ENCODE measurements around the gene CDH13.

CDH13 gene

DNA sequence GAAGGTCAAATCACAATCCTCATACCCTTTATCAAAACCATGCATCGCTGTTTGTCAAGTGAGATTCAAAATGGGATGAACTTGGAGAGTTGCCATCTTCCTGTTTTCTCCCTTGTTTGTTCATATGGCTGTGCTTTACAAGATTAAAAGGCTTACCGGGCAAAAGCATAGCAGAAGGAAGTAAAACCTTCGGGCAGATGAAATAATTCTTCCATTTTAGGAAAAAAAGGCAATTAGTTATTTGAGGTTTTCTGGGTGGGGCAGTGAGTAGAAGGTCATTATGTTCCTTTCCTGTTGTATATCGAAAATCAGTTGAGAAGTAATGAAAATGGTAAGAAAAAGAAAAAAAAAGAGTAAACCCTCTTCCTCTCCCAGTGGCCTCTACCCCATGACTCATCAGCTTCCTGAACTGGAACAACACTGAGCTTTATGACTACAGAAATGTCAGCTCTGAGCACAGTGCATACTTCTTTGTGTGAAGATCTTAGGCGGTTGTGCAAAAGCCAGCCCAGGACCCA lies 369.2 kb downstream of the CDH13 start:
- Histone ChIP-seq H3K27me3 (ENCODE audit: insufficient read depth, poor library complexity, severe bottlenecking) (no peaks in the 10 kb centered on the region), H3K27ac (replicated peaks) (no peak overlapping the region), H3K4me3 (replicated peaks; ENCODE audit: insufficient read depth, low read length) (no peak overlapping the region)
- TF ChIP-seq, protein P1, sequence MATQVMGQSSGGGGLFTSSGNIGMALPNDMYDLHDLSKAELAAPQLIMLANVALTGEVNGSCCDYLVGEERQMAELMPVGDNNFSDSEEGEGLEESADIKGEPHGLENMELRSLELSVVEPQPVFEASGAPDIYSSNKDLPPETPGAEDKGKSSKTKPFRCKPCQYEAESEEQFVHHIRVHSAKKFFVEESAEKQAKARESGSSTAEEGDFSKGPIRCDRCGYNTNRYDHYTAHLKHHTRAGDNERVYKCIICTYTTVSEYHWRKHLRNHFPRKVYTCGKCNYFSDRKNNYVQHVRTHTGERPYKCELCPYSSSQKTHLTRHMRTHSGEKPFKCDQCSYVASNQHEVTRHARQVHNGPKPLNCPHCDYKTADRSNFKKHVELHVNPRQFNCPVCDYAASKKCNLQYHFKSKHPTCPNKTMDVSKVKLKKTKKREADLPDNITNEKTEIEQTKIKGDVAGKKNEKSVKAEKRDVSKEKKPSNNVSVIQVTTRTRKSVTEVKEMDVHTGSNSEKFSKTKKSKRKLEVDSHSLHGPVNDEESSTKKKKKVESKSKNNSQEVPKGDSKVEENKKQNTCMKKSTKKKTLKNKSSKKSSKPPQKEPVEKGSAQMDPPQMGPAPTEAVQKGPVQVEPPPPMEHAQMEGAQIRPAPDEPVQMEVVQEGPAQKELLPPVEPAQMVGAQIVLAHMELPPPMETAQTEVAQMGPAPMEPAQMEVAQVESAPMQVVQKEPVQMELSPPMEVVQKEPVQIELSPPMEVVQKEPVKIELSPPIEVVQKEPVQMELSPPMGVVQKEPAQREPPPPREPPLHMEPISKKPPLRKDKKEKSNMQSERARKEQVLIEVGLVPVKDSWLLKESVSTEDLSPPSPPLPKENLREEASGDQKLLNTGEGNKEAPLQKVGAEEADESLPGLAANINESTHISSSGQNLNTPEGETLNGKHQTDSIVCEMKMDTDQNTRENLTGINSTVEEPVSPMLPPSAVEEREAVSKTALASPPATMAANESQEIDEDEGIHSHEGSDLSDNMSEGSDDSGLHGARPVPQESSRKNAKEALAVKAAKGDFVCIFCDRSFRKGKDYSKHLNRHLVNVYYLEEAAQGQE (IDR thresholded peaks at IDR 0.05; ENCODE audit: insufficient replicate concordance, low read depth), result no peak
- TF ChIP-seq POLR2AphosphoS5 (IDR thresholded peaks at IDR 0.05; ENCODE audit: low read depth) (no peak), SPI1 (IDR thresholded peaks at IDR 0.05; ENCODE audit: borderline replicate concordance, low read depth) (no peak), GABPA (IDR thresholded peaks at IDR 0.05; ENCODE audit: low read depth) (no peak)
- TF ChIP-seq, protein P2, sequence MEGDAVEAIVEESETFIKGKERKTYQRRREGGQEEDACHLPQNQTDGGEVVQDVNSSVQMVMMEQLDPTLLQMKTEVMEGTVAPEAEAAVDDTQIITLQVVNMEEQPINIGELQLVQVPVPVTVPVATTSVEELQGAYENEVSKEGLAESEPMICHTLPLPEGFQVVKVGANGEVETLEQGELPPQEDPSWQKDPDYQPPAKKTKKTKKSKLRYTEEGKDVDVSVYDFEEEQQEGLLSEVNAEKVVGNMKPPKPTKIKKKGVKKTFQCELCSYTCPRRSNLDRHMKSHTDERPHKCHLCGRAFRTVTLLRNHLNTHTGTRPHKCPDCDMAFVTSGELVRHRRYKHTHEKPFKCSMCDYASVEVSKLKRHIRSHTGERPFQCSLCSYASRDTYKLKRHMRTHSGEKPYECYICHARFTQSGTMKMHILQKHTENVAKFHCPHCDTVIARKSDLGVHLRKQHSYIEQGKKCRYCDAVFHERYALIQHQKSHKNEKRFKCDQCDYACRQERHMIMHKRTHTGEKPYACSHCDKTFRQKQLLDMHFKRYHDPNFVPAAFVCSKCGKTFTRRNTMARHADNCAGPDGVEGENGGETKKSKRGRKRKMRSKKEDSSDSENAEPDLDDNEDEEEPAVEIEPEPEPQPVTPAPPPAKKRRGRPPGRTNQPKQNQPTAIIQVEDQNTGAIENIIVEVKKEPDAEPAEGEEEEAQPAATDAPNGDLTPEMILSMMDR (IDR thresholded peaks at IDR 0.05; ENCODE audit: insufficient read depth, low read length), result no peak
- no peak for DNase-seq (ENCODE audit: low read depth in 1 of 2, low spot score in 1 of 2)

DNA sequence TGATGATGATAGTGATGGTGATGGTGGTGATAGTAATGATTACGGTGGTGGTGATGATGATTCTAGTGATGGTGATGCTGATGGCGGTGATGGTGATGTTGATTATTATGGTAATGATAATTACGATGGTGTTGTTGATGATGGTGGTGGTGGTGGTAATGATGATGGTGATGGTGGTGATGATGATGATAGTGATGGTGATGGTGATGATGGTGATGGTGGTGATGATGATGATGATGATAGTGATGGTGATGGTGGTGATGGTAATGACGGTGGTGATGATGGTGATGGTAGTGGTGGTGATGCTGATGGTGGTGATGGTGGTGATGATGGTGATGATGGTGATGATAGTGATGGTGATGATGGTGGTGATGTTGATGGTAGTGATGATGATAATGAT lies 370.0 kb downstream of the CDH13 start:
- TF ChIP-seq, protein P2 (IDR thresholded peaks at IDR 0.05; ENCODE audit: insufficient read depth, low read length), result no peak
- TF ChIP-seq SPI1 (IDR thresholded peaks at IDR 0.05; ENCODE audit: borderline replicate concordance, low read depth), result no peak
- TF ChIP-seq, protein P1 (IDR thresholded peaks at IDR 0.05; ENCODE audit: insufficient replicate concordance, low read depth), result no peak
- DNase-seq (ENCODE audit: low read depth in 1 of 2, low spot score in 1 of 2), result no peak
- Histone ChIP-seq H3K27me3 (ENCODE audit: insufficient read depth, poor library complexity, severe bottlenecking) (no peaks in the 10 kb centered on the region), H3K4me3 (replicated peaks; ENCODE audit: insufficient read depth, low read length) (no peak overlapping the region), H3K27ac (replicated peaks) (no peak overlapping the region)

DNA sequence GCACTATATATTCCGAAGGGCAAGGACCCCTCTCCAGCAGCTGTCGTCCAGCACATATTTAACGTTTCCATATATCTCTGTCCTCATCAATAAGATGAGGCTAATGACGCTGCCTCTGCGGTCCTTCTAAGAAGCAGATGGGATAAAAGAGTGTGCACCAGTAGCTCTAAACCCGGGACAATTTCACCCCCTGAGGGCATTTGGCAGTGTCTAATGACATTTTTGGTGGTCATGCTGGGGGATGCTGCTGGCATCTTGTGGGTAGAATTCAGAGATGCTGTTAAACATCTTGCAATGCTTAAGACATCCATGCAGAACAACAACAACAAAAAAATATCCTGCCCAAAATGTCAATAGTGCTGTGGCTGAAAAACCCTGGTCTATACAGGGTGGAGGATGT lies 372.9 kb downstream of the CDH13 start:
- Histone ChIP-seq H3K4me3 (replicated peaks; ENCODE audit: insufficient read depth, low read length) (no peak overlapping the region), H3K27ac (replicated peaks) (no peak overlapping the region), H3K27me3 (ENCODE audit: insufficient read depth, poor library complexity, severe bottlenecking) (no peaks in the 10 kb centered on the region)
- DNase-seq (ENCODE audit: low read depth in 1 of 2, low spot score in 1 of 2), result no peak
- TF ChIP-seq SPI1 (IDR thresholded peaks at IDR 0.05; ENCODE audit: borderline replicate concordance, low read depth), result no peak
- no peak for TF ChIP-seq POLR2AphosphoS5 (IDR thresholded peaks at IDR 0.05; ENCODE audit: low read depth)
- TF ChIP-seq, protein P2 (IDR thresholded peaks at IDR 0.05; ENCODE audit: insufficient read depth, low read length), result no peak
- no peak for TF ChIP-seq GABPA (IDR thresholded peaks at IDR 0.05; ENCODE audit: low read depth)
